ENCODE results near the gene PCDHA3.
"Not testable (repeated sequence)": the region's sequence is repeated elsewhere in the genome, so short reads cannot be mapped to it uniquely, and the experiment has no call there.

DNA sequence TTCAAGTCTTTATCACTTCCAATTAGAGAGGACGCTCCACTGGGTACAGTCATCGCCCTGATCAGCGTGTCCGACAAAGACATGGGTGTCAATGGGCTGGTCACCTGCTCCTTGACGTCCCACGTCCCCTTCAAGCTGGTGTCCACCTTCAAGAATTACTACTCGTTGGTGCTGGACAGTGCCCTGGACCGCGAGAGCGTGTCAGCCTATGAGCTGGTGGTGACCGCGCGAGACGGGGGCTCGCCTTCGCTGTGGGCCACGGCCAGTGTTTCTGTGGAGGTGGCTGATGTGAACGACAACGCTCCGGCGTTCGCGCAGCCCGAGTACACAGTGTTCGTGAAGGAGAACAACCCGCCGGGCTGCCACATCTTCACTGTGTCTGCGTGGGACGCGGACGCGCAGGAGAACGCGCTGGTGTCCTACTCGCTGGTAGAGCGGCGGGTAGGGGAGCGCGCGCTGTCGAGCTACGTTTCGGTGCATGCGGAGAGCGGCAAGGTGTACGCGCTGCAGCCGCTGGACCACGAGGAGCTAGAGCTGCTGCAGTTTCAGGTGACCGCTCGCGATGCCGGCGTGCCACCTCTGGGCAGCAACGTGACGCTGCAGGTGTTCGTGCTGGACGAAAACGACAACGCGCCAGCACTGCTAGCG is 7.5 kb downstream of the PCDHA3 start:
- not testable (repeated sequence) for TF ChIP-seq EZH2phosphoT487 (IDR thresholded peaks at IDR 0.05; ENCODE audit: insufficient read depth, low read depth); EZH2 (IDR thresholded peaks at IDR 0.05; ENCODE audit: insufficient read depth, poor library complexity, severe bottlenecking)
